ENCODE data around the gene CPS1. TPM values are rescaled to one million over a fixed set of nuclear protein-coding genes. Genes with fewer than 3 reads are reported as not detected.

CPS1 gene
- total RNA-seq, 4 donors from 2014 or later, result 0.29 to 10.8 (median 5.5) TPM

DNA sequence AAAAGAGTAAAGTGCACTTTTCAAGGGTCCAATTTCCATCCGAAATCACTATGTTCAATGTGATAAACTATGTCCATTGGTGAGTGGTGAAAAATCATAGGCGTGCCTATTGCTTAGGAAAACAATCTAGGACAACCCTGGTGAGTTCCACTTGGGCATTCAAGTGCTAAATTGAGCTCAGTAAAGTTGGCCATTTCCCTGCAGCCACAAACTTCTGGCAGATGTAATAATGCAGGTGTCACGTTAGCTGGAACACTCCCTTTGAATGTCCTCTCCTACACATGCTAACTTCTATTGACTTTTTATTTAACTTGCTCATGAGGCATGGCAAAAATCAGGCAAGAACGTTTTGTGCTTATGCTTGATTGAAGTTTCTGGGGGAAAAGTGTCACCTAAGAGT lies 67.1 kb downstream of the CPS1 start:
- no peak overlapping the region for H3K4me3 ChIP-seq
- H3K9me3 ChIP-seq, result no peaks in the 10 kb centered on the region
- H3K4me1 ChIP-seq, result no peaks in the 10 kb centered on the region
- H3K36me3 ChIP-seq, result no peaks in the 10 kb centered on the region
- H3K27ac ChIP-seq, result no peak overlapping the region
- H3K27me3 ChIP-seq, result no peaks in the 10 kb centered on the region
- no peak for DNase-seq
- intact Hi-C loops (cut with DNase I; ENCODE audit: low total_unique reads), result no loop called here
- TF ChIP-seq POLR2A (IDR thresholded peaks at IDR 0.05), result no peak
- TF ChIP-seq, protein P1, sequence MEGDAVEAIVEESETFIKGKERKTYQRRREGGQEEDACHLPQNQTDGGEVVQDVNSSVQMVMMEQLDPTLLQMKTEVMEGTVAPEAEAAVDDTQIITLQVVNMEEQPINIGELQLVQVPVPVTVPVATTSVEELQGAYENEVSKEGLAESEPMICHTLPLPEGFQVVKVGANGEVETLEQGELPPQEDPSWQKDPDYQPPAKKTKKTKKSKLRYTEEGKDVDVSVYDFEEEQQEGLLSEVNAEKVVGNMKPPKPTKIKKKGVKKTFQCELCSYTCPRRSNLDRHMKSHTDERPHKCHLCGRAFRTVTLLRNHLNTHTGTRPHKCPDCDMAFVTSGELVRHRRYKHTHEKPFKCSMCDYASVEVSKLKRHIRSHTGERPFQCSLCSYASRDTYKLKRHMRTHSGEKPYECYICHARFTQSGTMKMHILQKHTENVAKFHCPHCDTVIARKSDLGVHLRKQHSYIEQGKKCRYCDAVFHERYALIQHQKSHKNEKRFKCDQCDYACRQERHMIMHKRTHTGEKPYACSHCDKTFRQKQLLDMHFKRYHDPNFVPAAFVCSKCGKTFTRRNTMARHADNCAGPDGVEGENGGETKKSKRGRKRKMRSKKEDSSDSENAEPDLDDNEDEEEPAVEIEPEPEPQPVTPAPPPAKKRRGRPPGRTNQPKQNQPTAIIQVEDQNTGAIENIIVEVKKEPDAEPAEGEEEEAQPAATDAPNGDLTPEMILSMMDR (IDR thresholded peaks at IDR 0.05), result no peak

DNA sequence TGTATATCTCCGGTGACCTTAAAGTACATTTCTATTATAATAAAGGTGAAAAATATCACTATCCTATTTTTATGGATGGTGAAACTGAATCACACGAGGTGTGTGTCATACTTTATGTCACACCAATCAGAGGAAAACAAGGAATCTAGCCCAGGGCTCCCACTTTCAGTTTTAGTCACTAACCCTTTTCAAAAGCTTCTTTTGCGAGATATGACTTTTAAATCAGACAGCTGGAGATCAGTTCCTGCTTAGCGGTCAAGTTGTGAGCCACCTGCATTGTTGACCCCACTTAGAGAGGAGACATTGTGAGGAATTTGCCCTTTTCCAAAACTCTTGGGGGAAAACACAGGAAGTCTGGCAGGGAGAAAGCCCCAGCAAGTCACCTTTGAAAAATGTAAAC lies 70.5 kb downstream of the CPS1 start:
- intact Hi-C loops (cut with DNase I; ENCODE audit: low total_unique reads), result no loop called here

DNA sequence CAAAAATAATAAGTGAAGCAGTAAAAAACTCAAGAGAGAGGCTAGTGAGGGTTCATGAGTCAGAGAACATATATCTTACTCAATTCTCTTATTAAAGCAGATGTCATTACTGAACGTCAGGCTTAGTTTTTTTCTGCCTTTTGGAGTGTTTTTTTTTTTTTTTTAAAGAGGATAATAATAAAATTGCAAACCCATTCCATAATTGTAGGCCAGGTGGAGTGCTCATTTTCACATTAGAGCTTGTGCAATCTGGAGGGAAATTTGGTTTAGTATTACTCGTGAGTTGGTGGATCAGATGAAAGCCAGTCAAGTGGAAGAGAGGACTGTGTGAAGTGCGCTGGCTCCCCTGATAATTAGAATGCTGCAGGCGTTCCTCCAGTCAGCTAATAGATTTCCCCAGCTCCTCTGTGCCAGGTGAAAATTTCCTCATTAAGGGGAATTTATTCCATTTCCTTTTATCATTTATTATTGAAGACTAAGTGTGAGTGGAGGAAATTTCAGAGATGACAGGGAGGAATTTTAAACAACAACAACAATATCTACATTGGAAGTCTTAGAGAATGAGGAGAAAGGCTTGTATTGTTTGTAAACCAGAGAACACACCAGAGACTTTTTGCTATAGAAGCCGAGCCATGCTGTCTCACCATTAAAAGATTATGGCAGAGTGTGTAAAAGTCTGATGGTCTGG lies 74.6 kb downstream of the CPS1 start:
- no peak for DNase-seq
- TF ChIP-seq, protein P1 (IDR thresholded peaks at IDR 0.05), result no peak
- Histone ChIP-seq H3K27ac (no peak overlapping the region), H3K4me3 (no peak overlapping the region), H3K36me3 (no peaks in the 10 kb centered on the region), H3K27me3 (no peaks in the 10 kb centered on the region), H3K9me3 (no peaks in the 10 kb centered on the region), H3K4me1 (no peaks in the 10 kb centered on the region)
- intact Hi-C loops (cut with DNase I; ENCODE audit: low total_unique reads), result no loop called here

More for the DNA sequence above, 70.5 kb downstream of the CPS1 start:
- Histone ChIP-seq H3K27ac (no peak overlapping the region), H3K4me3 (no peak overlapping the region), H3K27me3 (no peaks in the 10 kb centered on the region), H3K36me3 (no peaks in the 10 kb centered on the region), H3K4me1 (no peaks in the 10 kb centered on the region), H3K9me3 (no peaks in the 10 kb centered on the region)
- no peak for DNase-seq
- no peak for TF ChIP-seq POLR2A (IDR thresholded peaks at IDR 0.05)
- TF ChIP-seq, protein P1 (IDR thresholded peaks at IDR 0.05), result no peak

DNA sequence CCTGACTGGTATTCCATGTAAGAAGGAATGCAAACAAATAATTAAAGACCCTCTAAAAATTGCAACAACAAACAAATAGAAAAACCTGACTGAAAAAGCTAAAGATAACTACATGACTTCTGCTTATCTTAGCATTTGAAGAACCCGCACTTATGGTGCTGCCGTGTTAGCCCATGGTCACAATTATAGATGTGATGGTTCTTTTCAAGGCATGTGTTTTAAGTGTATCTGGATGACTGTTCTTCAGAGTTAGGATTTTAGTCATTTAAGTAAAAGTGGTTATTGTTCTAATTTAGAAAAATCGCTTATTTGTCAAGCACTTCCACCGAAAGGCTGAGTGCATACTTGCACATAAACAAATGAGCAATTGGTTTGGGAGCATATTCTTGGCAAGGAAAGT lies 77.3 kb downstream of the CPS1 start:
- TF ChIP-seq, protein P1 (IDR thresholded peaks at IDR 0.05), result no peak
- TF ChIP-seq POLR2A (IDR thresholded peaks at IDR 0.05), result no peak
- intact Hi-C loops (cut with DNase I; ENCODE audit: low total_unique reads), result no loop called here
- H3K27ac ChIP-seq, result no peak overlapping the region

DNA sequence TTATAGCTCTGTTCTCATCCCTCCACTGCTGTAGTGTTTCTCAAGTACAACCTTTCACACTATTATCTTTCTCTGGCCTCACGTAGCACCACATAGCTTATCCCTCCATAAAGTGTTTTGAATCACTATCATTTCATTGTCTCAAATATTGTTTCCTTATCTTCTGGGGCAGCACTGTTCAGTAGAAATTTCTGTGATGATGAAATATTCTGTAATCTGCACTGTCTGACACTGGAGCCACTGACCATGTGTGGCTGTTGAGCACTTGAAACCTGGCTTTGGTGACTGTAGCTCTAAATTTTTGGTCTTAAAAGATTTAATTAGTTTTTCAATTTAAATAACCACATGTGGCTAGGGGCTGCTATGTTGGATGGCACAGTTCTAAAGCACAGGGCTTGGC lies 78.9 kb downstream of the CPS1 start:
- Histone ChIP-seq H3K27ac (no peak overlapping the region), H3K4me3 (no peak overlapping the region), H3K4me1 (no peaks in the 10 kb centered on the region), H3K9me3 (no peaks in the 10 kb centered on the region), H3K27me3 (no peaks in the 10 kb centered on the region), H3K36me3 (no peaks in the 10 kb centered on the region)
- intact Hi-C loops (cut with DNase I; ENCODE audit: low total_unique reads), result no loop called here
- DNase-seq, result no peak
- TF ChIP-seq, protein P1 (IDR thresholded peaks at IDR 0.05), result no peak
- no peak for TF ChIP-seq POLR2A (IDR thresholded peaks at IDR 0.05)

More for the DNA sequence above, 77.3 kb downstream of the CPS1 start:
- no peaks in the 10 kb centered on the region for H3K9me3 ChIP-seq
- H3K27me3 ChIP-seq, result no peaks in the 10 kb centered on the region
- H3K4me1 ChIP-seq, result no peaks in the 10 kb centered on the region
- no peak for DNase-seq
- no peaks in the 10 kb centered on the region for H3K36me3 ChIP-seq
- no peak overlapping the region for H3K4me3 ChIP-seq

All from uterus (tissue), 4 donors.